ENCODE measurements around the gene KNSTRN.

KNSTRN gene

GRCh38 chr15:40355976-40356585, 26.4 kb upstream of the KNSTRN start:
- H3K27ac Mint-ChIP-seq: no peak overlapping the region
- H3K27me3 Mint-ChIP-seq (ENCODE audit: low read depth, poor library complexity): peaks cover 36% of the 10 kb centered on the region
- H3K36me3 Mint-ChIP-seq (ENCODE audit: low read depth): no peaks in the 10 kb centered on the region
- no peak for DNase-seq
- peaks cover 41% of the 10 kb centered on the region for H3K4me1 Mint-ChIP-seq
- H3K9me3 Mint-ChIP-seq: no peaks in the 10 kb centered on the region
- TF ChIP-seq CTCF (IDR thresholded peaks at IDR 0.05): no peak
- H3K4me3 Mint-ChIP-seq: no peak overlapping the region

GRCh38 chr15:40357246-40357645, 25.3 kb upstream of the KNSTRN start:
- no peaks in the 10 kb centered on the region for H3K36me3 Mint-ChIP-seq (ENCODE audit: low read depth)
- TF ChIP-seq CTCF (IDR thresholded peaks at IDR 0.05): no peak
- H3K4me3 Mint-ChIP-seq: peak overlapping the region; percentile 80
- no peak overlapping the region for H3K27ac Mint-ChIP-seq
- no peak for DNase-seq
- peaks cover 39% of the 10 kb centered on the region for H3K27me3 Mint-ChIP-seq (ENCODE audit: low read depth, poor library complexity)
- peaks cover 41% of the 10 kb centered on the region for H3K4me1 Mint-ChIP-seq
- H3K9me3 Mint-ChIP-seq: no peaks in the 10 kb centered on the region

- Mint-ChIP-seq H3K36me3 (ENCODE audit: low read depth) (no peaks in the 10 kb centered on the region), H3K27me3 (ENCODE audit: low read depth, poor library complexity) (peaks cover 45% of the 10 kb centered on the region), H3K4me3 (peak within 1 kb of the TSS; percentile 80), H3K9me3 (no peaks in the 10 kb centered on the region), H3K27ac (no peak within 1 kb of the TSS), H3K4me1 (peaks cover 35% of the 10 kb centered on the region)
- no peak for TF ChIP-seq CTCF (IDR thresholded peaks at IDR 0.05)
- DNase-seq: peak; percentile 96
Measured at GRCh38 chr15:40357723-40358470, 24.6 kb upstream of the KNSTRN start, which contains the start of gene DISP2. TSS of gene DISP2 (plus strand) at chr15:40358219. CDS start at chr15:40358322, 103 bp downstream.

GRCh38 chr15:40358471-40359353, 23.8 kb upstream of the KNSTRN start:
- TF ChIP-seq CTCF (IDR thresholded peaks at IDR 0.05): no peak
- no peak for DNase-seq
- Mint-ChIP-seq H3K9me3 (no peaks in the 10 kb centered on the region), H3K4me3 (peak overlapping the region; percentile 77), H3K27ac (no peak overlapping the region), H3K4me1 (peaks cover 27% of the 10 kb centered on the region), H3K27me3 (ENCODE audit: low read depth, poor library complexity) (peaks cover 51% of the 10 kb centered on the region), H3K36me3 (ENCODE audit: low read depth) (no peaks in the 10 kb centered on the region)

- Mint-ChIP-seq H3K27me3 (ENCODE audit: low read depth, poor library complexity) (peaks cover 54% of the 10 kb centered on the region), H3K4me1 (peaks cover 14% of the 10 kb centered on the region), H3K36me3 (ENCODE audit: low read depth) (no peaks in the 10 kb centered on the region), H3K27ac (no peak overlapping the region), H3K4me3 (no peak overlapping the region), H3K9me3 (no peaks in the 10 kb centered on the region)
- TF ChIP-seq CTCF (IDR thresholded peaks at IDR 0.05): no peak
- DNase-seq: no peak
Measured at GRCh38 chr15:40360015-40360414, 22.5 kb upstream of the KNSTRN start.
